Suprapubic skin (tissue), 4 donors: ENCODE measurements around the gene IGFLR1. TPM values are rescaled to one million over a fixed set of nuclear protein-coding genes. Genes with fewer than 3 reads are reported as not detected.

Source experiments
- DNase-seq, 2 donors: peaks; one replicate each; pipeline ENCODE4 v3.0.0-alpha.2; 2019; ENCODE audit warnings: low spot score in 2 of 2
- H3K27ac ChIP-seq: fragments of 200-600 bp; sonication (generic); one replicate; pipeline ENCODE4 v1.5.1; 2019
- H3K27me3 ChIP-seq: fragments of 200-600 bp; sonication (generic); one replicate; pipeline ENCODE4 v1.5.1; 2019
- H3K36me3 ChIP-seq: fragments of 200-600 bp; sonication (generic); one replicate; pipeline ENCODE4 v1.5.1; 2019
- H3K4me1 ChIP-seq: fragments of 200-600 bp; sonication (generic); one replicate; pipeline ENCODE4 v1.5.1; 2019
- H3K4me3 ChIP-seq: fragments of 200-600 bp; sonication (generic); one replicate; pipeline ENCODE4 v1.5.1; 2019; ENCODE audit warnings: mild to moderate bottlenecking
- H3K9me3 ChIP-seq: fragments of 200-600 bp; sonication (generic); one replicate; pipeline ENCODE4 v1.5.1; 2019
- EP300 ChIP-seq: sonication (generic); formaldehyde crosslinking; IDR thresholded peaks from one replicate; pipeline ENCODE4 v1.6.1; 2017; ENCODE audit warnings: antibody characterized with exemption
- POLR2A ChIP-seq, 2 donors: fragments of 450-650 bp; IDR thresholded peaks; one replicate each; pipeline ENCODE4 v1.6.1; 2017; ENCODE audit warnings: antibody characterized with exemption in 2 of 2, mild to moderate bottlenecking in 2 of 2, moderate library complexity in 2 of 2
- POLR2AphosphoS5 ChIP-seq, 3 donors: sonication (generic); formaldehyde crosslinking; IDR thresholded peaks; one replicate each; pipeline ENCODE4 v1.6.1; 2017; ENCODE audit warnings: antibody characterized with exemption in 3 of 3
- WGBS: methylation state at CpG from one replicate; pipeline ENCODE4 v1.1.5; 2018; 5-methylcytosine and 5-hydroxymethylcytosine counted together
- total RNA-seq, 4 donors: library from RNA; depleted of rRNA; stranded (reverse); fragments of >200 nt; gene quantifications; one replicate each; pipeline ENCODE4 v1.1.0, GENCODE V29; 2016
- TF ChIP-seq, protein P1 (sequence below), 2 donors: fragments of 200-600 bp in 1 of 2; fragments of 450-650 bp in 1 of 2; sonication (generic) in 1 of 2; IDR thresholded peaks; one replicate each; pipeline ENCODE4 v1.5.1; 2016 to 2019; ENCODE audit warnings: antibody characterized with exemption in 2 of 2, mild to moderate bottlenecking in 1 of 2, moderate library complexity in 1 of 2

Gene IGFLR1
- total RNA-seq, 4 donors from 2014 or later = 3.3 to 8.5 (median 6.9) TPM

DNA sequence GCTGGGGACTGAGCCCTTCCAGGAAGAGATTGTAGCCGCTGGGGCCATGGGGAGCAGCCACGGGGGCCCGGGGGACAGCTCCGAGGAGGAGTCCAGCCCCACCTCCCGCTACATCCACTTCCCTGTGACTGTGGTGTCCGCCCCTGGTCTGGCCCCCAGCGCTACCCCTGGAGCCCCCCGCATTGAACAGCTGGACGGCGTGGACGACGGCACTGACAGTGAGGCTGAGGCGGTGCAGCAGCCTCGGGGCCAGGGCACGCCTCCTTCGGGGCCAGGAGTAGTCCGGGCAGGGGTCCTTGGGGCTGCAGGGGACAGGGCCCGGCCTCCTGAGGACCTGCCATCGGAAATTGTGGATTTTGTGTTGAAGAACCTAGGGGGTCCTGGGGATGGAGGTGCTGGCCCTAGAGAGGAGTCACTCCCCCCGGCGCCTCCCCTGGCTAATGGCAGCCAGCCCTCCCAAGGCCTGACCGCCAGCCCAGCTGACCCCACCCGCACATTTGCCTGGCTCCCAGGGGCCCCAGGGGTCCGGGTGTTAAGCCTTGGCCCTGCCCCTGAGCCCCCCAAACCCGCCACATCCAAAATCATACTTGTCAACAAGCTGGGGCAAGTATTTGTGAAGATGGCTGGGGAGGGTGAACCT, 9.6 kb downstream of the IGFLR1 start:
- Histone ChIP-seq H3K27me3 (no peaks in the 10 kb centered on the region), H3K27ac (no peak overlapping the region), H3K4me1 (peaks cover 15% of the 10 kb centered on the region), H3K36me3 (peaks cover 92% of the 10 kb centered on the region), H3K4me3 (no peak overlapping the region), H3K9me3 (no peaks in the 10 kb centered on the region)
- 96% methylated on average over 15 of the region's 25 CpGs for WGBS
- no peak for TF ChIP-seq POLR2AphosphoS5 (IDR thresholded peaks at IDR 0.05)
- TF ChIP-seq, protein P1, sequence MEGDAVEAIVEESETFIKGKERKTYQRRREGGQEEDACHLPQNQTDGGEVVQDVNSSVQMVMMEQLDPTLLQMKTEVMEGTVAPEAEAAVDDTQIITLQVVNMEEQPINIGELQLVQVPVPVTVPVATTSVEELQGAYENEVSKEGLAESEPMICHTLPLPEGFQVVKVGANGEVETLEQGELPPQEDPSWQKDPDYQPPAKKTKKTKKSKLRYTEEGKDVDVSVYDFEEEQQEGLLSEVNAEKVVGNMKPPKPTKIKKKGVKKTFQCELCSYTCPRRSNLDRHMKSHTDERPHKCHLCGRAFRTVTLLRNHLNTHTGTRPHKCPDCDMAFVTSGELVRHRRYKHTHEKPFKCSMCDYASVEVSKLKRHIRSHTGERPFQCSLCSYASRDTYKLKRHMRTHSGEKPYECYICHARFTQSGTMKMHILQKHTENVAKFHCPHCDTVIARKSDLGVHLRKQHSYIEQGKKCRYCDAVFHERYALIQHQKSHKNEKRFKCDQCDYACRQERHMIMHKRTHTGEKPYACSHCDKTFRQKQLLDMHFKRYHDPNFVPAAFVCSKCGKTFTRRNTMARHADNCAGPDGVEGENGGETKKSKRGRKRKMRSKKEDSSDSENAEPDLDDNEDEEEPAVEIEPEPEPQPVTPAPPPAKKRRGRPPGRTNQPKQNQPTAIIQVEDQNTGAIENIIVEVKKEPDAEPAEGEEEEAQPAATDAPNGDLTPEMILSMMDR (IDR thresholded peaks at IDR 0.05) = no peak
- no peak for TF ChIP-seq POLR2A (IDR thresholded peaks at IDR 0.05)
- TF ChIP-seq EP300 = no peak
- DNase-seq = no peak

DNA sequence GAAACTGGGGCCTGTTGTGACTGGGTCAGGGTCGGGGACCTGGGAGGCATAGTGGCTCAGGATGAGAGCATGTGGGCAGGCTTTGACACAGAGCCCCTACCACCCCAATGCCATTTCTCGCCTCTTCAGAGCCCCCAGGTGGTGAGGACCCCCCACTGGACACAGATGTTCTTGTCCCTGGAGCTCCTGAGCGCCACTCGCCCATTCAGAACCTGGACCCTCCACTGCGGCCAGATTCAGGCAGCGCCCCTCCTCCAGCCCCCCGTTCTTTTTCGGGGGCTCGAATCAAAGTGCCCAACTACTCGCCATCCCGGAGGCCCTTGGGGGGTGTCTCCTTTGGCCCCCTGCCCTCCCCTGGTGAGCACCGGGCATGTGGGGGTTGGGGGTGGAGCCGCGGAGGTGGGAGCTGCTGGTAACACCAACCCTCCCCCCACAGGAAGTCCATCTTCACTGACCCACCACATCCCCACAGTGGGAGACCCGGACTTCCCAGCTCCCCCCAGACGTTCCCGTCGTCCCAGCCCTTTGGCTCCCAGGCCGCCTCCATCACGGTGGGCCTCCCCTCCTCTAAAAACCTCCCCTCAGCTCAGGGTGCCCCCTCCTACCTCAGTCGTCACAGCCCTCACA, 10.4 kb downstream of the IGFLR1 start:
- no peak for TF ChIP-seq EP300
- TF ChIP-seq POLR2AphosphoS5 (IDR thresholded peaks at IDR 0.05) = no peak
- TF ChIP-seq POLR2A (IDR thresholded peaks at IDR 0.05) = no peak
- TF ChIP-seq, protein P1 (IDR thresholded peaks at IDR 0.05) = no peak
- no peaks in the 10 kb centered on the region for H3K27me3 ChIP-seq
- 86% methylated on average over 20 of the region's 21 CpGs for WGBS
- H3K27ac ChIP-seq = no peak overlapping the region
- H3K4me3 ChIP-seq = no peak overlapping the region
- H3K9me3 ChIP-seq = no peaks in the 10 kb centered on the region
- H3K4me1 ChIP-seq = peaks cover 15% of the 10 kb centered on the region
- no peak for DNase-seq
- H3K36me3 ChIP-seq = peaks cover 93% of the 10 kb centered on the region

DNA sequence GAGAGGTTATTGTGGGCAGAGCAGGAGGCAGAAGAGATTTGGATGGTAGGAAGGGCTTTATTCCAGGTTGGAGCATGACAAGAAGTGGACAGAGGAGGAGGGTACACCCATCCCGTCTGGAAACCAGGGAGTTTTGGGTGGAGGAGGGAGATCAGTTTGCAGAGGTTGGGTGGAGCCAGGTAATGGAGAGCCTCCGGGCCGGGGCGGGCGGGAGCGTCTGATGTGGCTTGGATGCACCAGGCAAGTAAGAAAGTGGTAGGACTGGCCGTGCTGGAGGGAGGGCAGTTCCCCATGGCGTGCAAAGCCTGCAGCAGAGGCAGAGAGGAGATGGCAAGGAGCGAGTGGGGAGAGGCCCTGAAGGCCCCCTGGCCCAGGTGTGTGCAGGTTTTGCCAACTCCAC, 10.9 kb downstream of the IGFLR1 start:
- Histone ChIP-seq H3K27ac (peak overlapping the region; percentile 43), H3K4me3 (no peak overlapping the region), H3K36me3 (peaks cover 93% of the 10 kb centered on the region), H3K9me3 (no peaks in the 10 kb centered on the region), H3K27me3 (no peaks in the 10 kb centered on the region), H3K4me1 (peaks cover 15% of the 10 kb centered on the region)
- TF ChIP-seq POLR2AphosphoS5 (IDR thresholded peaks at IDR 0.05) (no peak), POLR2A (IDR thresholded peaks at IDR 0.05) (no peak), EP300 (no peak)
- TF ChIP-seq, protein P1 (IDR thresholded peaks at IDR 0.05) = no peak
- 46% methylated on average over 9 of the region's 9 CpGs for WGBS
- no peak for DNase-seq

DNA sequence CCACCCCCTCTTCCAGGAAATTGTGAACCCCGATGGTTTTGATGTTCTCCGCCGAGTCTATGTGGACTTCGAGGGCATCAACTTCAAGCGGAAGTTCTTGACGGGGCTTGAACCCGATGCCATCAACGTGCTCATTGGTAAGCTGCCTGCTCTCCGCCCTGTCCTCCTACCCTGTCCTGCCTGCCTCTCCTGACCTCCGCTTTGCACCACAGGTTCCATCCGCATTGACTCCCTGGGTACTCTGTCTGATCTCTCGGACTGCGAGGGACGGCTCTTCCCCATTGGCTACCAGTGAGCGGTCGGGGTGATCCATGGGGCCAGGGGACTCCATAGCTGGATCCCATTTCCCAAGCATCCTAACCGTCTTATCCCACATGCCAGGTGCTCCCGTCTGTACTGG, 11.9 kb downstream of the IGFLR1 start:
- WGBS = 91% methylated on average over 18 of the region's 18 CpGs
- Histone ChIP-seq H3K9me3 (no peaks in the 10 kb centered on the region), H3K36me3 (peaks cover 99% of the 10 kb centered on the region), H3K27me3 (no peaks in the 10 kb centered on the region), H3K4me1 (peaks cover 15% of the 10 kb centered on the region), H3K27ac (no peak overlapping the region), H3K4me3 (no peak overlapping the region)
- TF ChIP-seq, protein P1 (IDR thresholded peaks at IDR 0.05) = no peak
- TF ChIP-seq POLR2A (IDR thresholded peaks at IDR 0.05) = no peak
- no peak for TF ChIP-seq POLR2AphosphoS5 (IDR thresholded peaks at IDR 0.05)
- no peak for TF ChIP-seq EP300
- DNase-seq = no peak

DNA sequence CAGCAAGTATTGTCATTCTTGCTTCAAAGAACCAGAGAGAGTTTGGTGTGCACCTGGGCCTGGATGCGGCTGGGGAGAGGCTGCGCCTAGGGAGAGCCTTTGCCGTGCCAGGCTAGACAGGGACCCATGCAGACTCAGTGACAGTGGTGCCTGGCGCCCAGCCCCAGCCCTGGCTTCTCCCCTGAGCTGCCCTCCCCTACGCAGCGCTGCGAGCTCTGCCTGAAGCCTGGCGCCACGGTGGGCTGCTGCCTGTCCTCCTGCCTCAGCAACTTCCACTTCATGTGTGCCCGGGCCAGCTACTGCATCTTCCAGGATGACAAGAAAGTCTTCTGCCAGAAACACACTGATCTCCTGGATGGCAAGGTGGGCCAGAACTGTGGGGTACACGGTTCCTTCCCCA, 12.5 kb downstream of the IGFLR1 start:
- Histone ChIP-seq H3K36me3 (peaks cover 99% of the 10 kb centered on the region), H3K9me3 (no peaks in the 10 kb centered on the region), H3K4me3 (no peak overlapping the region), H3K27me3 (no peaks in the 10 kb centered on the region), H3K27ac (no peak overlapping the region), H3K4me1 (peaks cover 15% of the 10 kb centered on the region)
- 86% methylated on average over 11 of the region's 11 CpGs for WGBS
- TF ChIP-seq EP300 (no peak), POLR2A (IDR thresholded peaks at IDR 0.05) (no peak), POLR2AphosphoS5 (IDR thresholded peaks at IDR 0.05) (no peak)
- TF ChIP-seq, protein P1 (IDR thresholded peaks at IDR 0.05) = no peak
- DNase-seq = no peak
